LNCaP clone FGC (cell line): ENCODE results near the gene ARF6.
"Not testable (repeated sequence)": the region's sequence is repeated elsewhere in the genome, so short reads cannot be mapped to it uniquely, and the experiment has no call there.

ENCODE experiments used
- DNase-seq: peaks from one replicate; pipeline ENCODE4 v3.0.0-alpha.2; 2011; ENCODE audit warnings: low read depth
- H3K4me3 ChIP-seq: 2 replicates; pipeline ENCODE4 v1.5.1; 2011; ENCODE audit warnings: mild to moderate bottlenecking, low read depth, low read length, control low read depth
- TF ChIP-seq, protein P1 (sequence below): IDR thresholded peaks from 2 replicates; pipeline ENCODE4 v1.5.1; 2012; ENCODE audit warnings: mild to moderate bottlenecking; ENCODE audit not compliant: control insufficient read depth, insufficient read depth; ENCODE audit errors: extremely low read depth

The ARF6 gene

DNA sequence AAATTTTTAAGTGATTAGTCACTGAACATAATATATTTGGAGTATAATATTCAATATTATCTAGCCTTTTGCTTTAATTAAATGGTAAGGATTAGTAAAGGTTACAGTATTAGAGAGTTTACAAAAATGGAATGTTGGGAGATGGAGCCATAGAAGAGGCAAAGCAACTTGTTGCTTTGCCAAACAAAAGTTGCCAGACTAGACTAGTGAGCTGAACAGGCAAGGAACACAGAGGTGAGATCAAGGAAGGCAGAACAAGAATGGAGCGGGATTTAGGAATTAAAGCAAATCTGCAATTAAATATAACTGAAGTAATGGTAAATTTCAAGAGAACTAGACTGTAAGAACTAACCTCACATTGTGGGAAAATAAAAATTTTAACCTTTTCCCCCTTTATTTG, 5.1 kb downstream of the ARF6 start:
- TF ChIP-seq, protein P1, sequence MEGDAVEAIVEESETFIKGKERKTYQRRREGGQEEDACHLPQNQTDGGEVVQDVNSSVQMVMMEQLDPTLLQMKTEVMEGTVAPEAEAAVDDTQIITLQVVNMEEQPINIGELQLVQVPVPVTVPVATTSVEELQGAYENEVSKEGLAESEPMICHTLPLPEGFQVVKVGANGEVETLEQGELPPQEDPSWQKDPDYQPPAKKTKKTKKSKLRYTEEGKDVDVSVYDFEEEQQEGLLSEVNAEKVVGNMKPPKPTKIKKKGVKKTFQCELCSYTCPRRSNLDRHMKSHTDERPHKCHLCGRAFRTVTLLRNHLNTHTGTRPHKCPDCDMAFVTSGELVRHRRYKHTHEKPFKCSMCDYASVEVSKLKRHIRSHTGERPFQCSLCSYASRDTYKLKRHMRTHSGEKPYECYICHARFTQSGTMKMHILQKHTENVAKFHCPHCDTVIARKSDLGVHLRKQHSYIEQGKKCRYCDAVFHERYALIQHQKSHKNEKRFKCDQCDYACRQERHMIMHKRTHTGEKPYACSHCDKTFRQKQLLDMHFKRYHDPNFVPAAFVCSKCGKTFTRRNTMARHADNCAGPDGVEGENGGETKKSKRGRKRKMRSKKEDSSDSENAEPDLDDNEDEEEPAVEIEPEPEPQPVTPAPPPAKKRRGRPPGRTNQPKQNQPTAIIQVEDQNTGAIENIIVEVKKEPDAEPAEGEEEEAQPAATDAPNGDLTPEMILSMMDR = no peak
- DNase-seq = peak; percentile 68
- peak overlapping the region; percentile 29 for H3K4me3 ChIP-seq

DNA sequence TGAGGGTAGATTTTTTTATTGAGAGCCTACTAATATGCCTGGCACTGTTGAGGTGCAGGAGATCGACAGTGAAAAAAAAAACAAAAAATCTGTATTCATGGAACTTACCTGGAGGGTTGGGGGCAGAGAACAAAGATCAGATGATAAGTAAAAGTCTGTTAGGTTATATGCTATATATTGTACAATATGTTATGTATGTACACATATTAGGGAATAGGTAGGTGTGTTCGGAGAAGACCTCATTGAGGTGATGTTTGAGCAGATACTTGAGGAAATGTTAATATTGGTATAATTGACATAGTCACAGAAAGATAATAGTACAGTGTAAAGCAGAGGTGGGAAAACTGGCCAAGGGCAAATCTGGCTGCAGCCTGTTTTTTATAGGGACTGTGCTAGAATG, 5.6 kb downstream of the ARF6 start:
- TF ChIP-seq, protein P1 = no peak
- no peak for DNase-seq
- H3K4me3 ChIP-seq = peak overlapping the region; percentile 29

DNA sequence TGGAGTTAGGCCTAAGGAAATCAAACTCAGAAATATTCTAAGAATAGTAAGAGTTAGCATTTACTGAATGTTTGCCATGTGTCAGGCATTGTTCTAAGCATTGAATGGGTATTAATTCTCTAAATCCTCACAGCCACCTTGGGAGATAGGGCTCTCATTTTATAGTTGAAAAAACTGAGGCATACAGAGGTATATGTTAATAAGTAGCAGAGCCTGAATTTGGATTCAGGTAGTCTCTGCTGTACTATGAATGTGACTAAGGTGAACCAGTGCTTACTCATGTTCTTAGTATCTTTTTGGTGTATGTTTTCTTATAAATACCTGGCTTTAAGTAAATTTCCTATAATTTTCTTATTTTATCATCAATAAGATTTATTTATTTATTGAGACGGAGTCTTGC, 8.1 kb downstream of the ARF6 start:
- DNase-seq = no peak
- no peak overlapping the region for H3K4me3 ChIP-seq
- TF ChIP-seq, protein P1 = no peak

DNA sequence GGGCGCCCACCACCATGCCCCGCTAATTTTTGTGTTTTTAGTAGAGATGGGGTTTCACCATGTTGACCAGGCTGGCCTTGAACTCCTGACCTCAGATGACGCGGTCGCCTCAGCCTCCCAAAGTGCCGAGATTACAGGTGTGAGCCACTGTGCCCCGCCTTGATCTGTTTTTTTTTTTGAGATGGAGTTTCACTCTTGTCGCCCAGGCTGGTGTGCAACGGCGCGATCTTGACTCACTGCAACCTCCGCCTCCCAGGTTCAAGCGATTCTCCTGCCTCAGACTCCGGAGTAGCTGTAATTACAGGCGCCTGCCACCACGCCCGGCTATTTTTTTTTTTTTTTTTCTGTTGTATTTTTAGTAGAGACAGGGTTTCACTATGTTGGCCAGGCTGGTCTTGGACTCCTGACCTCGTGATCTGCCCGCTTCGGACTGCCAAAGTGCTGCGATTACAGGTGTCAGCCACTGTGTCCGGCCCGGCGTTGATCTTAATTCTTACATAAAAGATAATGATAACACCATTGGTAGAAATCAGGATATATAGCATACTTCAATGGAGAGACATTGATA, 9.9 kb downstream of the ARF6 start:
- DNase-seq, H3K4me3 ChIP-seq: not testable (repeated sequence)

DNA sequence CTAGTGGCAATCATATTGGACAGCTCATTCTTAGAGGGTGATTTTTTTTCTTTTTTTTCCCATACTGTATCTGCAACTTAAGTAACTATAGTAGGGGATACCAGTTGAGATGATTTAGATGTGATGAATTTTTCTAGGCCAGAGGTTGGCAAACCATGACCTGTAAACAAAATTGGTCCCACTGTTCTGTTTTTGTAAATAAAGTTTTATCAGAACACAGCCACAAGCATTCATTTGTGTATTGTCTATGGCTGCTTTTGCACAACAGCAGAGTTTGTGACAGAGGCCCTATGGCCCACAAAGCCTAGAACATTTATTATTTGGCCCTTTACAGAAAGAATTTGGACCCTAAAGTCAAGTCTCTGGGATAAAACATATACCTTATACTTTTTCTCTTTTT, 11.4 kb downstream of the ARF6 start:
- no peak for DNase-seq
- TF ChIP-seq, protein P1 = no peak
- H3K4me3 ChIP-seq = no peak overlapping the region

DNA sequence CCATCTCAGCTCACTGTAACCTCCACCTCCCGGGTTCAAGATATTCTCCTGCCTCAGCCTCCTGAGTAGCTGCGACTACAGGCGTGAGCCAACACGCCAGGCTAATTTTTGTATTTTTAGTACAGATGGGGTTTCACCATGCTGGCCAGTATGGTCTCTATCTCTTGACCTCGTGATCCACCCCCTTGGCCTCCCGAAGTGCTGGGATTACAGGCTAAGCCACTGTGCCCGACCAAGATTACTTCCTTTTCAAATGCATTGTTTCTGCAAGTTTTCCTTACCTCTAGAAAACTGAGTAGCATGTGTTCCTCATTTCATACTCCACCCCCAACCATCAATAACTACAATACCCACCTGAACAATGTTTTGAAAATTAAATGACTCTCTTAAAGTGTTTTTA, 13.1 kb downstream of the ARF6 start:
- no peak overlapping the region for H3K4me3 ChIP-seq
- TF ChIP-seq, protein P1 = no peak
- no peak for DNase-seq

DNA sequence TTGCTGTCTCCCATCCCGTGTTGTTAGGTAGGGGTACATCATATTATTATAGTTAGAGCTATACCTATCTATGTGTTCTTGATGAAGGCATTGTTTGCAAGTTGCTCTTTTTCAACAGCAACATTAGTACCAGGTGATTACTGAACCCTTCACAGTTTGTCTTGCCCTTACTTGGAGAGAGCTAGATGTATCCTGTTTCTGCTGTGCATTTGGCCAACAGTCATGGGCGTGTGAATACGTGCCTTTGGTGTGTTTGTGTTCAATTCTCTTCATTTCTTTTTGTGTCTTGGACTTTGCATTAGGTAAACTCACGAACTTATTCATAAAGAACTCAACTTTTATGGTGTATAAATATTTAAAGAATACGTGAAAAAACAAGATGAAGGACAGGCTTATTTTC, 14.3 kb downstream of the ARF6 start:
- TF ChIP-seq, protein P1 = no peak
- DNase-seq = no peak
- no peak overlapping the region for H3K4me3 ChIP-seq
